ENCODE results near the gene CADM2.

The CADM2 gene

GRCh38 chr3:85801955-85802354 lies 843.2 kb downstream of the CADM2 start:
- no peak for DNase-seq (ENCODE audit: low read depth)

DNA sequence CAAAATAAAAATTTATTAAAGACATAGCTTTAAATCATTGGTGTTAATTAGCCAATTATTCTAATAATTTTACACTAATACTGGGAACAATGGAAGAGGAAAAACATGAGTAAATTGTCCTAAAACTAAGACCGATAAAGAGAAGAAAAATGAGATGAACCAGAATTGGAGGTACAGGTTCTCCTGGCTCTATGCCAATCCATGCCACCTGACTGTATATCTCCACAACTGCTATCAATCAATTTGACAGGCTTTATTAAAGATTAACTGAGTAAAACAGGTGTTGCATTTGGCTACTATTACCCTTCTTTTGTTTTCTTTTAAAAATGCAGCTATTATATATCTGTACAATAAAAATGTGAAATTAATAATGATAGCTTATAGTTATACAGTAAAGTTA lies 850.0 kb downstream of the CADM2 start:
- DNase-seq (ENCODE audit: low read depth), result no peak

GRCh38 chr3:85821130-85821756 lies 862.5 kb downstream of the CADM2 start:
- DNase-seq (ENCODE audit: low read depth), result no peak

- DNase-seq (ENCODE audit: low read depth), result no peak
Observed at GRCh38 chr3:85835857-85836440, 877.2 kb downstream of the CADM2 start.

- DNase-seq (ENCODE audit: low read depth), result no peak
Observed at GRCh38 chr3:85837402-85837801, 878.6 kb downstream of the CADM2 start.

- no peak for DNase-seq (ENCODE audit: low read depth)
Observed at GRCh38 chr3:85838921-85839320, 880.1 kb downstream of the CADM2 start.

- no peak for DNase-seq (ENCODE audit: low read depth)
Observed at GRCh38 chr3:85842081-85842480, 883.3 kb downstream of the CADM2 start.

DNA sequence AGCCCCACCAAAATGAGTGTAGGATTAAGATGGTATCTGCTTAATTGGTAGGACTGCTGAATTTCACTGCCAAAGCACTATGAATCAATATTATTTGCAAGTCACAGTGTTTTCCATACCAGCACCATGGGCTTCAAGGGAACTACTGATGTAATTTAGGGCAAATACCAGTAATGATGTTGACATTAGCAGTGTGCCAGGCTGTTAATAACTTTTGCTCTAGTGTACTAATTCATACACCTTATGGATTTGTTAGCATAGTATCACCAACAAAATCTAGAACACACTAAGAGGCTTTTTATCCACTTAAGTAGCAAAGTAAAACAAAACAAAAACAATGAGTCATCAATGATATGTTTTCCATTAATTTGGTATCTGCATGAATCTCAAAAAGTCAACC lies 888.2 kb downstream of the CADM2 start:
- no peak for DNase-seq (ENCODE audit: low read depth)

DNA sequence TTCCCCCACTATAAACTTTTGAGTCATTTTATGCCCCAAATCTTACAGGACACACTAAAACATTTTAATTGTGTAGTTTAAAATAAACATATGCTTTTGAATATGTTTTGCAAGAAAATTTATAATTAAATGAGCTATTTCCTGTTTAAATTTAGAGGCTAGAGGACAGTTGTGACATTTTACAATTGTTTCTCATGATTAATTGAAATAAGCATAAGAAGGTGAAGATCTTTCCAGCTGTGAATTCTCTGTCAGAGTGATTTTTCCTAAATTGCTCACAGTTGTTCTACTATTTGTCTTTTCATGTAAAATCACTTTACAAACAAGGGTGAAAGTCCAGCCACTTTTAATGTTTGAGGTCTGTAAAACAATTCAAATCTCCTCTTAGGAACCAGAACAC lies 892.3 kb downstream of the CADM2 start:
- no peak for DNase-seq (ENCODE audit: low read depth)

GRCh38 chr3:85853805-85854204 lies 895.0 kb downstream of the CADM2 start:
- DNase-seq (ENCODE audit: low read depth), result no peak

GRCh38 chr3:85862893-85863455 lies 904.2 kb downstream of the CADM2 start:
- no peak for DNase-seq (ENCODE audit: low read depth)

GRCh38 chr3:85864896-85865295 lies 906.1 kb downstream of the CADM2 start:
- no peak for DNase-seq (ENCODE audit: low read depth)

GRCh38 chr3:85867072-85867471 lies 908.3 kb downstream of the CADM2 start:
- no peak for DNase-seq (ENCODE audit: low read depth)

GRCh38 chr3:85875589-85875988 lies 916.8 kb downstream of the CADM2 start:
- DNase-seq (ENCODE audit: low read depth), result no peak

- no peak for DNase-seq (ENCODE audit: low read depth)
Observed at GRCh38 chr3:85877631-85878030, 918.8 kb downstream of the CADM2 start.

DNA sequence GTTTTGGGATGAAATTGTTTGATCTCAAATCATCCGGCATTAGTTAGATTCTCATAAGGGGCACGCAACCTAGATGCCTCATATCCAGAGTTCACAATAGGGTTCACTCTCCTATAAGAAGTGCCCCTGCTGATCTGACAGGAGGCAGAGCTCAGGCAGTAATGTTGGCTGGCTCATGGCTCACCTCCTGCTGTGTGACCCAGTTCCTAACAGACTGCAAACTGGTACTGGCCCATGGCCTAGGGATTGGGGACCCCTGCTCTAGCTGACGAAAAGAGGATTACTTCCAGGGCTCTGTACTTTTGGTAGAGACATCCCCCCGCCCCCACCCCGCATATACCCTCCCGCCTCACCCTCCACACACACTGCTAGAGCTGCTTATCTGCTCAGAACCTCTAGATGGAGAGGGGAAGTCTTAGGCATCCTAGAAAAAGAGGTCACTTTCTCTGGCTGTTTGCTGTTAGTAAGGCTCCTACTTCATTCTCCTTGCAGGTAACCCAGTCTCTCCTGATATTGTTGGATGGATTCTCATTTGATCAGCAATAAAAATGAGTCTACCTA lies 923.1 kb downstream of the CADM2 start:
- DNase-seq (ENCODE audit: low read depth), result no peak

- no peak for DNase-seq (ENCODE audit: low read depth)
Observed at GRCh38 chr3:85890043-85890555, 931.3 kb downstream of the CADM2 start.

DNA sequence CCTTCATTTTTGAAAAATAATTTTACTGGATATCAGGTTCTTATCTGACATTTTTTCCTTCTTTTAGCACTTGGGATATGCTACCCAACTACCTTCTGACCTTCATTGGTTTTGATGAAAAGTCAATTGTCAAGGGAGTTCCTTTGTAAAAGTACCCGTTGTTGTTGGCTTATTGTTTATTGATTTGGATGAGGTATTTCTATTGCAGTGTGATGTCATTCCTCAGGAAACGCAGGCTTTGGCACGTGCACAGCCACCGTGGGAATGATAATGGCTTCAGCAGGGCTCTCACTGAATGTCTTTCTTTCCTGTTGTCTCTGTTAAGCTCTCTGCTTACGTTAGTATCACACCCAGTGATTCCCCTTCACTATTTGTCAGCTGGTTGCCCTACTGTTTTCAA lies 944.6 kb downstream of the CADM2 start:
- DNase-seq (ENCODE audit: low read depth), result no peak

DNA sequence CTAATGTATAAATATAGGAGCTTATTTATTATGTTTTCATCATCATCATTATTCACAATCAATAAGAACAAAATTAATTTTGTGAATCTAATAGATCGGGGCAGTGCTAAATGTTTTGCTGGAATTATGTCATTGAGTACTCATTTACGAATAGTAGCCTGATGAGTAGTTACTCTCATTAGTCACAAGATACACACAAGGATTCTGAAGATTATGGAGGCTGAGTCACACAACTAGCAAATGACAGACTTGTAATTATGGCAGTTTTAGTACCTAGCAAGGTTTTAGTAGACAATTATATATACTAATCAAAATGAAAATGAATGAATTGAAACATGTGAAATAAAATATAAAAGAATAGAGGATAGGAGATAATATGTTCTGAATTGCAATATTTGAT lies 954.2 kb downstream of the CADM2 start:
- no peak for DNase-seq (ENCODE audit: low read depth)

GRCh38 chr3:85922374-85922773 lies 963.6 kb downstream of the CADM2 start:
- no peak for DNase-seq (ENCODE audit: low read depth)

- DNase-seq (ENCODE audit: low read depth), result no peak
Observed at GRCh38 chr3:85930718-85931117, 971.9 kb downstream of the CADM2 start.

DNA sequence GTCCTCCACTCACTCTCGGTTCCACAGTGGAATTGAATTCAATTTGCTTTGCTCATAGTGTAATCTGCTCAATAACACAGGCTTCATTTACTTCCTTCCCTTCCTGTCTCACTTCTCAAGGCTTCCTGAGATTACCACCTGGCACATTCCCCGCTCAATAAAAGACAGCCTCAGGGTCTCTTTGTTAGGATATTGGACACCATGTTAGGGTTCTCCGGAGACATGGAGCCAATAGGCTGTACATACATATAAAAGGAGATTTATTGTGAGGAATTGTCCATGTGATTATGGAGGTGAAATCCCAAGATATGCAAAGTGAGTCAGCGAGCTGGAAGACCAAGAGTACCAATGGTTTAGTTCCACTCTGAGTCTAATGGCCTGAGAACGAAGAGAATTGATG lies 974.5 kb downstream of the CADM2 start:
- DNase-seq (ENCODE audit: low read depth), result no peak

GRCh38 chr3:85935171-85935570 lies 976.4 kb downstream of the CADM2 start:
- no peak for DNase-seq (ENCODE audit: low read depth)
